ENCODE results near the gene LAMA2. TPM values are rescaled to one million over a fixed set of nuclear protein-coding genes. Genes with fewer than 3 reads are reported as not detected.

Gene LAMA2
- total RNA-seq, 1 donor from 2014 or later, result 18.0 TPM

DNA sequence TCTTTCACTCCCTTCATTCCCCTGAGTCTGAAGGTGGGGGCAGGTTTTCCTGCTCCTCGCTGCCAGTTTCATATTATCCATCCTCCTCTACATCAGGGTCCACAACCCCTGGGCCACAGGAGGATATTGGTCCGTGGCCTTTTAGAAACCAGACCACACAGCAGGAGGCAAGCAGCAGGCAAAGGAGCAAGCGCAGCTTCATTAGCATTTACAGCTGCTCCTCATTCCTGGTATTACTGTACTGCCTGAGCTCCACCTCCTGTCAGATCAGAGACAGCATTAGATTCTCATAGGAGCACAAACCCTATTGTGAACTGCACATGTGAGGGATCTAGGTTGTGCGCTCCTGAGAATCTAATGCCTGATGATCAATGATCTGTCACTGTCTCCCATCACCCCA, 446.7 kb downstream of the LAMA2 start:
- no peaks in the 10 kb centered on the region for H3K9me3 Mint-ChIP-seq (ENCODE audit: unreplicated experiment)
- H3K27me3 Mint-ChIP-seq (ENCODE audit: unreplicated experiment), result peaks cover 9% of the 10 kb centered on the region
- TF ChIP-seq, protein P1, sequence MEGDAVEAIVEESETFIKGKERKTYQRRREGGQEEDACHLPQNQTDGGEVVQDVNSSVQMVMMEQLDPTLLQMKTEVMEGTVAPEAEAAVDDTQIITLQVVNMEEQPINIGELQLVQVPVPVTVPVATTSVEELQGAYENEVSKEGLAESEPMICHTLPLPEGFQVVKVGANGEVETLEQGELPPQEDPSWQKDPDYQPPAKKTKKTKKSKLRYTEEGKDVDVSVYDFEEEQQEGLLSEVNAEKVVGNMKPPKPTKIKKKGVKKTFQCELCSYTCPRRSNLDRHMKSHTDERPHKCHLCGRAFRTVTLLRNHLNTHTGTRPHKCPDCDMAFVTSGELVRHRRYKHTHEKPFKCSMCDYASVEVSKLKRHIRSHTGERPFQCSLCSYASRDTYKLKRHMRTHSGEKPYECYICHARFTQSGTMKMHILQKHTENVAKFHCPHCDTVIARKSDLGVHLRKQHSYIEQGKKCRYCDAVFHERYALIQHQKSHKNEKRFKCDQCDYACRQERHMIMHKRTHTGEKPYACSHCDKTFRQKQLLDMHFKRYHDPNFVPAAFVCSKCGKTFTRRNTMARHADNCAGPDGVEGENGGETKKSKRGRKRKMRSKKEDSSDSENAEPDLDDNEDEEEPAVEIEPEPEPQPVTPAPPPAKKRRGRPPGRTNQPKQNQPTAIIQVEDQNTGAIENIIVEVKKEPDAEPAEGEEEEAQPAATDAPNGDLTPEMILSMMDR (IDR thresholded peaks at IDR 0.05), result no peak
- H3K27ac Mint-ChIP-seq (ENCODE audit: unreplicated experiment), result no peak overlapping the region
- H3K4me1 Mint-ChIP-seq (ENCODE audit: unreplicated experiment), result no peaks in the 10 kb centered on the region
- H3K4me3 Mint-ChIP-seq (ENCODE audit: unreplicated experiment), result no peak overlapping the region
- H3K36me3 Mint-ChIP-seq (ENCODE audit: unreplicated experiment), result no peaks in the 10 kb centered on the region
- no peak for DNase-seq (ENCODE audit: extremely low spot score, unreplicated experiment)

DNA sequence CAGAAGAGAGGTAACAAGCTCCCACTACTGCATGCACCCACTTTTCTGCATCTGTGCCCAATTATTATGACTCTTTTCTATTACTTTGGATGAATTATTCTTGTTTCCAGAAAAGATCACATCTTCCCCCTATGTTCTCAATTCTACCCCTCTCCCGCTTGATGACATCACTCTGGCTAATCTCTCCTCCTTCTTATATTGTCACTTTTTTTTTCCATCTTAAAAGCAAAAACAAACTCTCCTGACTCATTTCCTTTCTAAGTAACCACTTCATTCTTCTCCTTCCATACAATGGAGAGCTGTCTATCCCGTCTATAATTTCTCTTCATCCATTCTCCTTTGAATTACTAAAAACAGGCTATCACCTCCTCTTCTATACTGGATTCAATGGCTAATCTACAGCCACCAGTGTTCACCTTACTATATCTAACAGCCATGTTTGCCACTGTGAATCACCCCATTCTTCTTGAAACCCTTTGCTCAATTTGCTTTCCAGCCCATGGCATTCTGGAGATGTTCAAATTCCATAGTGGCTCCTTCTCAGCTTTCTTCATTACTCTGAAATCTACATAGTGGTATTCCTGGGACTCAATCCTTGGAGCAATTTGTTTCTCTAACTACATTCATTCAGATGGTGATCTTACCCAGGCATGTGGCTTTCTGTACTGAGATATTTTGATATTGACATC, 448.7 kb downstream of the LAMA2 start:
- H3K9me3 Mint-ChIP-seq (ENCODE audit: unreplicated experiment), result no peaks in the 10 kb centered on the region
- TF ChIP-seq, protein P1 (IDR thresholded peaks at IDR 0.05), result no peak
- no peaks in the 10 kb centered on the region for H3K4me1 Mint-ChIP-seq (ENCODE audit: unreplicated experiment)
- H3K27ac Mint-ChIP-seq (ENCODE audit: unreplicated experiment), result no peak overlapping the region
- peaks cover 9% of the 10 kb centered on the region for H3K27me3 Mint-ChIP-seq (ENCODE audit: unreplicated experiment)
- DNase-seq (ENCODE audit: extremely low spot score, unreplicated experiment), result no peak
- no peak overlapping the region for H3K4me3 Mint-ChIP-seq (ENCODE audit: unreplicated experiment)
- no peaks in the 10 kb centered on the region for H3K36me3 Mint-ChIP-seq (ENCODE audit: unreplicated experiment)

DNA sequence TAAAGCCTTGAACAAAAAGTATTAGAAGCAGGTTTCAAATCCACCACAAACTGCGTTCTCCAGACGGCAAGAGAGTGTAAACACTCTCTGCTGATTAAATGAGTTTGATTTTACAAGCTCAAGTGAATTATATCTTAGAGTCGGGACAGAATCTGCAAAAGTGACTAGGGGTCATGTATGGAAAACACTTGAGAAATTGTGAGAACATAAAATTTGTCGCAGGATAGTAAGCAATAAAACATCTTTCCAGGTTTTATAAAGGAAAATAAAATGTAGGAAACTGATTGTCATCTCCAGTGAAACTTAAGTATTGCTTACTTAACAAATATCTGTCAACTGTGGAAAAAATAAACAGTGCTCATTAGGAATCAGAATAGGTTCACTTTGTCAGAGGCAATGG, 452.9 kb downstream of the LAMA2 start:
- Mint-ChIP-seq H3K4me1 (ENCODE audit: unreplicated experiment) (no peaks in the 10 kb centered on the region), H3K9me3 (ENCODE audit: unreplicated experiment) (no peaks in the 10 kb centered on the region), H3K4me3 (ENCODE audit: unreplicated experiment) (no peak overlapping the region), H3K27ac (ENCODE audit: unreplicated experiment) (no peak overlapping the region), H3K27me3 (ENCODE audit: unreplicated experiment) (peaks cover 2% of the 10 kb centered on the region), H3K36me3 (ENCODE audit: unreplicated experiment) (peaks cover 2% of the 10 kb centered on the region)
- no peak for DNase-seq (ENCODE audit: extremely low spot score, unreplicated experiment)
- TF ChIP-seq, protein P1 (IDR thresholded peaks at IDR 0.05), result no peak

DNA sequence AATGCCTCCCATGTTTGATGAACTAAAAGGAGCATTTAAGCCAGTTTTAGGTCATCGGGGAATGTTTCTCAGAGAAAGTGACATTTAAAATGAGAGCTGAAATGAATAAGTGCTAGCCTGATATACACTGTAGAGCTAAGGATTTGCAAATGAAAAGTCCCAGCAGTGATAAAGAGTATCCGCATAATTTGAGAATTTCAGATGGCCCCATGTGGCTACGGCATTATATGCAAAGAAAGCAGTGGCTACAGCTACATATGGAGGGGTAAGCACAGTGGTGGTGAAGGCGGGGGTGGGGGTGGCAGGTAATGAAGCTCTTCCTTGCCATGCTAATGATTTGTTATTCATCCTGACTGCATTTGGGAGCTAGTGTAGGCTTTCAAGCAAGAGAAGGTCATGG, 455.7 kb downstream of the LAMA2 start:
- no peak for DNase-seq (ENCODE audit: extremely low spot score, unreplicated experiment)
- no peak overlapping the region for H3K27ac Mint-ChIP-seq (ENCODE audit: unreplicated experiment)
- no peak overlapping the region for H3K4me3 Mint-ChIP-seq (ENCODE audit: unreplicated experiment)
- H3K4me1 Mint-ChIP-seq (ENCODE audit: unreplicated experiment), result no peaks in the 10 kb centered on the region
- TF ChIP-seq, protein P1 (IDR thresholded peaks at IDR 0.05), result no peak
- peaks cover 2% of the 10 kb centered on the region for H3K36me3 Mint-ChIP-seq (ENCODE audit: unreplicated experiment)
- peaks cover 2% of the 10 kb centered on the region for H3K27me3 Mint-ChIP-seq (ENCODE audit: unreplicated experiment)
- H3K9me3 Mint-ChIP-seq (ENCODE audit: unreplicated experiment), result no peaks in the 10 kb centered on the region

DNA sequence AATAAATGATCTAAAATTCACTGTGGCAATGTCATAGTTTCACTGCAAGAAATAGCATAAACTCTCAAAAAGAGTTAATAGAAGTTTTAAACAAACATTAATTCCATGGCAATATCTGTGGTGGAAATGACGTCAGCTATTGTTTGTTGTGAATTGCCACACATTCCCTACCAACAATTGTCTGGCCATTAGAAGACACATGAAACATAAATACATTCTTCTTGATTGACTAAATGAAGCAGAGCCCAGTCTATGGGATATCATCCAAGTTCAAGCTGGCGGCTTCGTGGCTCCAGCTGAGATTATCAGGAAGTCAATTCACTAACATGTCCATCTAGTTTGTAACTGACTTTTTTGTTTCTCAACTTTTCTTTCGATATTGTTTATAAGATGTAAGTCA, 458.0 kb downstream of the LAMA2 start:
- Mint-ChIP-seq H3K4me1 (ENCODE audit: unreplicated experiment) (no peaks in the 10 kb centered on the region), H3K4me3 (ENCODE audit: unreplicated experiment) (no peak overlapping the region), H3K9me3 (ENCODE audit: unreplicated experiment) (no peaks in the 10 kb centered on the region), H3K27ac (ENCODE audit: unreplicated experiment) (no peak overlapping the region), H3K27me3 (ENCODE audit: unreplicated experiment) (peaks cover 2% of the 10 kb centered on the region), H3K36me3 (ENCODE audit: unreplicated experiment) (peaks cover 2% of the 10 kb centered on the region)
- TF ChIP-seq, protein P1 (IDR thresholded peaks at IDR 0.05), result no peak
- DNase-seq (ENCODE audit: extremely low spot score, unreplicated experiment), result no peak

All from osteocyte (in vitro differentiated cells).